A549 (cell line): Measurements from ENCODE around the gene SYNPO2L. TPM values are rescaled to one million over a fixed set of nuclear protein-coding genes. Genes with fewer than 3 reads are reported as not detected.

Experiments
- ATAC-seq, 2 experiments: fragments of 200-7000 bp in 1 of 2; fragments of >200 bp in 1 of 2; cut with Nextera tagmentation in 1 of 2; cut with Tn5 transposase in 1 of 2; 3 replicates each; pipeline versions ENCODE4 v1.8.0 to v1.9.1; 2018 to 2020; ENCODE audit warnings: mild to moderate bottlenecking in 1 of 2, moderate library complexity in 1 of 2
- CTCF ChIA-PET: fragments of 300-600 bp; sonication (Branson Sonifier 250); formaldehyde crosslinking; extraction: SDS; loops from one replicate; lab custom pipeline; 2021; ENCODE audit warnings: antibody characterized with exemption, inconsistent platforms; lab: Yijun Ruan, JAX
- POLR2A ChIA-PET: fragments of 350-600 bp; formaldehyde crosslinking; extraction: SDS; loops from one replicate; lab custom pipeline; 2021; ENCODE audit warnings: antibody characterized with exemption, inconsistent platforms; lab: Yijun Ruan, JAX
- DNase-seq, 2 experiments: peaks; one replicate each; pipeline versions ENCODE4 v3.0.0 to v3.0.0-alpha.2; 2011 to 2016; ENCODE audit warnings: low read depth in 1 of 2, low spot score in 1 of 2
- FAIRE-seq: peaks from 2 replicates; lab custom pipeline; 2011; peaks lifted over from hg19 to GRCh38; lab: Jason Lieb, UNC
- H3K27ac ChIP-seq, 2 experiments: fragments of >200 bp; sonication (Bioruptor Twin); formaldehyde crosslinking; 3 replicates each; pipeline ENCODE4 v1.5.1; 2016 to 2017
- H3K4me1 ChIP-seq: fragments of >200 bp; sonication (Bioruptor Twin); formaldehyde crosslinking; 3 replicates; pipeline ENCODE4 v1.6.1; 2016
- H3K4me2 ChIP-seq: fragments of >200 bp; sonication (Bioruptor Twin); formaldehyde crosslinking; 3 replicates; pipeline ENCODE4 v1.6.1; 2016
- H3K4me3 ChIP-seq: fragments of >200 bp; sonication (Bioruptor Twin); formaldehyde crosslinking; 3 replicates; pipeline ENCODE4 v1.5.1; 2016
- H3K9me3 ChIP-seq: fragments of >200 bp; sonication (Bioruptor Twin); formaldehyde crosslinking; 3 replicates; pipeline ENCODE4 v1.6.1; 2016
- ATOH8 ChIP-seq: fragments of 250-450 bp; sonication (Bioruptor Pico); IDR thresholded peaks from 2 replicates; pipeline ENCODE4 v1.5.0; 2020; ENCODE audit warnings: low read depth, mild to moderate bottlenecking, moderate library complexity
- E2F6 ChIP-seq: IDR thresholded peaks from 2 replicates; pipeline ENCODE4 v1.6.1; 2012; ENCODE audit warnings: low read depth, borderline replicate concordance
- EHF ChIP-seq: fragments of 250-450 bp; sonication (Bioruptor Pico); IDR thresholded peaks from 2 replicates; pipeline ENCODE4 v1.5.0; 2020; ENCODE audit warnings: mild to moderate bottlenecking
- EHMT2 ChIP-seq: fragments of 200-600 bp; sonication (generic); IDR thresholded peaks from 2 replicates; pipeline ENCODE4 v1.6.1; 2016; ENCODE audit warnings: antibody characterized with exemption, low read depth, mild to moderate bottlenecking, moderate library complexity
- FOXS1 ChIP-seq: fragments of 250-450 bp; sonication (Bioruptor Pico); IDR thresholded peaks from 2 replicates; pipeline ENCODE4 v1.5.0; 2020; ENCODE audit warnings: mild to moderate bottlenecking, moderate library complexity
- GATA3 ChIP-seq: IDR thresholded peaks from 2 replicates; pipeline ENCODE4 v1.6.1; 2012; ENCODE audit warnings: borderline replicate concordance
- HEYL ChIP-seq: fragments of 250-450 bp; sonication (Bioruptor Pico); IDR thresholded peaks from 2 replicates; pipeline ENCODE4 v1.8.0; 2021; ENCODE audit warnings: mild to moderate bottlenecking, moderate library complexity
- HMGXB4 ChIP-seq: fragments of 250-450 bp; sonication (Bioruptor Pico); IDR thresholded peaks from 2 replicates; pipeline ENCODE4 v1.5.0; 2021; ENCODE audit warnings: mild to moderate bottlenecking, moderate library complexity, borderline replicate concordance
- HOXA7 ChIP-seq: fragments of 250-450 bp; sonication (Bioruptor Pico); IDR thresholded peaks from 2 replicates; pipeline ENCODE4 v1.5.0; 2020; ENCODE audit warnings: mild to moderate bottlenecking, moderate library complexity
- HOXB13 ChIP-seq: fragments of 250-450 bp; sonication (Bioruptor Pico); IDR thresholded peaks from 2 replicates; pipeline ENCODE4 v1.5.0; 2020; ENCODE audit warnings: low read depth, mild to moderate bottlenecking, moderate library complexity
- HOXB5 ChIP-seq: fragments of 250-450 bp; sonication (Bioruptor Pico); IDR thresholded peaks from 2 replicates; pipeline ENCODE4 v1.5.0; 2020; ENCODE audit warnings: mild to moderate bottlenecking, moderate library complexity
- JUNB ChIP-seq: fragments of >200 bp; sonication (Bioruptor Twin); formaldehyde crosslinking; IDR thresholded peaks from 2 replicates; pipeline ENCODE4 v1.6.1; 2016
- KDM5A ChIP-seq: fragments of 200-600 bp; sonication (generic); IDR thresholded peaks from 2 replicates; pipeline ENCODE4 v1.6.1; 2016; ENCODE audit warnings: antibody characterized with exemption, mild to moderate bottlenecking
- MAFK ChIP-seq: fragments of 450-650 bp; IDR thresholded peaks from 2 replicates; pipeline ENCODE4 v1.6.1; 2014; ENCODE audit not compliant: partially characterized antibody
- NFE2L2 ChIP-seq: fragments of 150-350 bp; conservative IDR thresholded peaks from 2 replicates; pipeline ENCODE4 v1.6.1; 2014; ENCODE audit warnings: low read length
- NPAS2 ChIP-seq: fragments of 250-450 bp; sonication (Bioruptor Pico); IDR thresholded peaks from 2 replicates; pipeline ENCODE4 v1.8.0; 2022; ENCODE audit warnings: mild to moderate bottlenecking, moderate library complexity, borderline replicate concordance
- PHF8 ChIP-seq: fragments of 200-600 bp; sonication (generic); IDR thresholded peaks from 2 replicates; pipeline ENCODE4 v1.6.1; 2016; ENCODE audit warnings: low read depth, mild to moderate bottlenecking, antibody characterized with exemption, moderate library complexity, borderline replicate concordance
- POLR2A ChIP-seq: IDR thresholded peaks from 2 replicates; pipeline ENCODE4 v1.6.1; 2012; ENCODE audit warnings: mild to moderate bottlenecking, low read length
- POLR2AphosphoS2 ChIP-seq: conservative IDR thresholded peaks from 2 replicates; pipeline ENCODE4 v1.6.1; 2012; ENCODE audit warnings: low read length, improper control_type of control experiment, inconsistent platforms
- RAD21 ChIP-seq, 2 experiments: fragments of >200 bp in 1 of 2; sonication (Bioruptor Twin) in 1 of 2; formaldehyde crosslinking in 1 of 2; IDR thresholded peaks in 1 of 2; conservative IDR thresholded peaks in 1 of 2; 2 replicates in 1 of 2; 3 replicates in 1 of 2; pipeline ENCODE4 v1.6.1; 2012 to 2018; ENCODE audit warnings: inconsistent platforms in 1 of 2
- RARB ChIP-seq: fragments of 250-450 bp; sonication (Bioruptor Pico); IDR thresholded peaks from 2 replicates; pipeline ENCODE4 v1.8.0; 2021; ENCODE audit warnings: mild to moderate bottlenecking, moderate library complexity
- RCOR1 ChIP-seq: fragments of 150-350 bp; IDR thresholded peaks from 2 replicates; pipeline ENCODE4 v1.6.1; 2014; ENCODE audit warnings: antibody characterized with exemption, low read length, low read depth
- REST ChIP-seq: fragments of 200-600 bp; sonication (generic); IDR thresholded peaks from 2 replicates; pipeline ENCODE4 v1.6.1; 2016; ENCODE audit warnings: antibody characterized with exemption, mild to moderate bottlenecking, moderate library complexity
- RFX5 ChIP-seq: fragments of 450-650 bp; IDR thresholded peaks from 2 replicates; pipeline ENCODE4 v1.7.1; 2014; ENCODE audit warnings: antibody characterized with exemption, mild to moderate bottlenecking, moderate library complexity
- SMC3 ChIP-seq: fragments of >200 bp; sonication (Bioruptor Twin); formaldehyde crosslinking; IDR thresholded peaks from 3 replicates; pipeline ENCODE4 v1.6.1; 2018; ENCODE audit warnings: inconsistent platforms
- SREBF2 ChIP-seq: fragments of 450-650 bp; IDR thresholded peaks from 2 replicates; pipeline ENCODE4 v1.6.1; 2014; ENCODE audit warnings: mild to moderate bottlenecking, moderate library complexity
- TP53 ChIP-seq: fragments of 250-450 bp; sonication (Bioruptor Pico); IDR thresholded peaks from 2 replicates; pipeline ENCODE4 v1.5.0; 2021; ENCODE audit warnings: mild to moderate bottlenecking, moderate library complexity
- ZC3H11A ChIP-seq: fragments of 450-650 bp; IDR thresholded peaks from 2 replicates; pipeline ENCODE4 v1.6.1; 2014; ENCODE audit warnings: antibody characterized with exemption, mild to moderate bottlenecking
- ZFP36 ChIP-seq: fragments of 450-650 bp; IDR thresholded peaks from 2 replicates; pipeline ENCODE4 v1.6.1; 2014; ENCODE audit warnings: borderline replicate concordance; ENCODE audit not compliant: partially characterized antibody
- ZNF302 ChIP-seq: fragments of 250-450 bp; sonication (Bioruptor Pico); IDR thresholded peaks from 2 replicates; pipeline ENCODE4 v1.9.0; 2021; ENCODE audit warnings: inconsistent platforms, mild to moderate bottlenecking, moderate library complexity
- WGBS: methylation state at CpG from one replicate; pipeline ENCODE4 v1.1.6; 2017; ENCODE audit errors: missing lambda C conversion rate; 5-methylcytosine and 5-hydroxymethylcytosine counted together
- polyA plus RNA-seq, 4 experiments: library from polyadenylated mRNA; depleted of rRNA in 3 of 4; stranded (reverse); fragments of >200 nt; fragmentation: RNase III in 1 of 4; extraction: RNeasy Plus Mini Kit Qiagen cat#74134 plus additional on column Dnase treatment in 1 of 4; gene quantifications; 2 replicates in 3 of 4; 3 replicates in 1 of 4; pipeline ENCODE4 v1.2.3, GENCODE V29; 2011 to 2017

The SYNPO2L gene
- polyA plus RNA-seq, 2 of the 4 experiments (the other 2 are of a cell fraction) = not detected

GRCh38 chr10:73634421-73634820, 21.4 kb downstream of the SYNPO2L start:
- FAIRE-seq (no peak), DNase-seq (no peak), ATAC-seq (peak in 1 of 2 experiments; percentile 27; a peak in 2 of 6 replicates)
- ChIA-PET POLR2A (no interaction called here), CTCF (interaction anchor here (1.2 to 7.7 kb wide), 3 partner anchors 9 to 105 kb away, joined by 6 to 77 read pairs (median 13); partner anchors contain the start of gene MYOZ1)
- Histone ChIP-seq H3K27ac (no peak overlapping the region), H3K4me3 (no peak overlapping the region), H3K4me1 (no peaks in the 10 kb centered on the region), H3K4me2 (no peak overlapping the region), H3K9me3 (no peaks in the 10 kb centered on the region)
- no peak for TF ChIP-seq JUNB
- no peak for TF ChIP-seq KDM5A
- no peak for TF ChIP-seq ZNF302 (CRISPR knock-in tag)
- no peak for TF ChIP-seq RAD21 (conservative IDR thresholded peaks at IDR 0.05 in 1 of 2, IDR thresholded peaks at IDR 0.05 in 1 of 2)
- no peak for TF ChIP-seq HOXA7 (CRISPR knock-in tag)
- TF ChIP-seq GATA3 = no peak
- TF ChIP-seq EHF = no peak
- no peak for TF ChIP-seq HOXB5 (CRISPR knock-in tag)
- no peak for TF ChIP-seq PHF8
- TF ChIP-seq HEYL (CRISPR knock-in tag) = no peak
- no peak for TF ChIP-seq MAFK
- no peak for TF ChIP-seq POLR2A
- TF ChIP-seq NFE2L2 = no peak
- 51% methylated on average over 5 of the region's 5 CpGs for WGBS

GRCh38 chr10:73629165-73629564, 26.7 kb downstream of the SYNPO2L start:
- POLR2A ChIA-PET = no interaction called here
- no peaks in the 10 kb centered on the region for H3K9me3 ChIP-seq
- TF ChIP-seq HOXB13 (CRISPR knock-in tag) = no peak
- no peak for TF ChIP-seq ZNF302 (CRISPR knock-in tag)
- no peak for TF ChIP-seq POLR2AphosphoS2
- no peak for TF ChIP-seq RCOR1
- TF ChIP-seq GATA3 = no peak
- no peak for TF ChIP-seq SREBF2
- DNase-seq = no peak
- H3K4me1 ChIP-seq = peaks cover 13% of the 10 kb centered on the region
- no peak for ATAC-seq
- WGBS = 89% methylated on average over 5 of the region's 5 CpGs
- FAIRE-seq = no peak
- no peak overlapping the region for H3K27ac ChIP-seq
- no peak overlapping the region for H3K4me2 ChIP-seq
- CTCF ChIA-PET = interaction anchor here (0.7 to 7.7 kb wide), 3 partner anchors 14 to 100 kb away, joined by 3 to 77 read pairs (median 34); partner anchors contain the start of genes MYOZ1 and SYNPO2L
- H3K4me3 ChIP-seq = no peak overlapping the region

- Histone ChIP-seq H3K27ac (no peak overlapping the region), H3K9me3 (no peaks in the 10 kb centered on the region), H3K4me3 (no peak overlapping the region), H3K4me1 (peaks cover 13% of the 10 kb centered on the region), H3K4me2 (no peak overlapping the region)
- DNase-seq (no peak), FAIRE-seq (no peak), ATAC-seq (no peak)
- ChIA-PET CTCF (interaction anchor here (0.9 to 5.3 kb wide), 3 partner anchors 17 to 99 kb away, joined by 3 to 34 read pairs (median 17); no protein-coding TSS in a partner anchor), POLR2A (no interaction called here)
- 81% methylated on average over 7 of the region's 7 CpGs for WGBS
- TF ChIP-seq ATOH8 (CRISPR knock-in tag) (no peak), SMC3 (no peak), NPAS2 (CRISPR knock-in tag) (no peak), FOXS1 (CRISPR knock-in tag) (no peak), E2F6 (no peak), RARB (CRISPR knock-in tag) (no peak), TP53 (CRISPR knock-in tag) (no peak), RAD21 (conservative IDR thresholded peaks at IDR 0.05 in 1 of 2, IDR thresholded peaks at IDR 0.05 in 1 of 2) (no peak), HMGXB4 (CRISPR knock-in tag) (no peak), ZFP36 (no peak), REST (no peak), ZC3H11A (no peak), RFX5 (no peak), HOXB13 (CRISPR knock-in tag) (no peak), EHMT2 (no peak)
Observed at GRCh38 chr10:73628405-73628804, 27.4 kb downstream of the SYNPO2L start.
